GM18511 (cell line): Measurements from ENCODE around the gene DLG1.
"Not testable (repeated sequence)": the region's sequence is repeated elsewhere in the genome, so short reads cannot be mapped to it uniquely, and the experiment has no call there.

Experiments used
- ATAC-seq: cut with Tn5 transposase; IDR thresholded peaks from one replicate; pipeline ENCODE4 v1.9.1; 2021; ENCODE audit warnings: mild to moderate bottlenecking, moderate library complexity; ENCODE audit not compliant: unreplicated experiment

Gene DLG1

DNA sequence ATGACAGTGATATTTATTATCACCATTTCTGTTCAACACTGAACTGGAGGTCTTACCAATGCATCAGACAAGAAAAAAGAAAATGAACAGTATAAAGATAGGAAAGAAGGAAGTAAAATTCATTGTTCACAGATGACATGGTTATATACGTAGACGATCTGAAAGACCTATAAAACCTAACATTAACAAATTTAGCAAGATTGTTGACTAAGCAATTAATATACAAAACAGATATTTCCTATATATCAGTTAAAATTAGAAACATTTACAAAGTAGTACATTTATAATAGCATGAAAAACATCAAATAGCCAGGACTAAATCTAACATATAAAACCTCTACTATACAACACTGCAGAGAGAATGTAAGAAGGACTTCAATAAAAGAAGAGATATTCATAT lies 176.0 kb downstream of the DLG1 start:
- ATAC-seq: no peak

DNA sequence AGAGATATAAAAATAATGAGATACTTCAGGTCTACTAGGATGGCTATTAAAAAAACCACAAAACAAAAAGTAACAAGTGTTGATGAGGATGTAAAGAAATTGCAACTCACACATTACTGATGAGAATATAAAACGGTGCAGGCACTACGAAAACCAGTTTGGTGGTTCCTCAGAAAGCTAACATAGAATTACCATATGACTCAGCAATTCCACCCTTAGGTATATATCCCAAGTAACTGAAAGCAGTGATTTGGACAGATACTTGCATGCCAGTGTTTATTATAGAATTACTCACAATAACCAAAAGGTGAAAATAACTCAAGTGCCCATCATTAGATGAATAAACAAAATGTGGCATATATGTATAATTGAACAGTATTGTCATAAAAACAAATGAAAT lies 181.3 kb downstream of the DLG1 start:
- ATAC-seq: no peak

DNA sequence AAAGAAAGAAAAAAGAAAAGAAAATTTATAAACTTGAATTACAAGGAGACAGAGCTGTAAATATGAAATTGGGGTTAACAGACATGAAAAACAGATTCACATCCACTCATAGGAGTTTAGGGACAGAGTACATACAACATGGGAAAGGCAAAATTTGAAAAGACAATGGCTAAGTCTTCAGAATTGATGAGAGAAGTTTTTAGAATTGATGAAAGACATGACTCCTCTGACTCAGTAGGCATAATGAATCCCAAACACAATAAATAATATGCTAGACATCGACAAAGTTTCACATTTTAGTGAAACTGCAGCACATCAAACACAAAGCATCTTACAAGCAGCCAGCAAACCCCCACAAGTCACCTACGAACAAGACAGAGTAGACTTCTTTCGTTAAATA lies 184.4 kb downstream of the DLG1 start:
- no peak for ATAC-seq

DNA sequence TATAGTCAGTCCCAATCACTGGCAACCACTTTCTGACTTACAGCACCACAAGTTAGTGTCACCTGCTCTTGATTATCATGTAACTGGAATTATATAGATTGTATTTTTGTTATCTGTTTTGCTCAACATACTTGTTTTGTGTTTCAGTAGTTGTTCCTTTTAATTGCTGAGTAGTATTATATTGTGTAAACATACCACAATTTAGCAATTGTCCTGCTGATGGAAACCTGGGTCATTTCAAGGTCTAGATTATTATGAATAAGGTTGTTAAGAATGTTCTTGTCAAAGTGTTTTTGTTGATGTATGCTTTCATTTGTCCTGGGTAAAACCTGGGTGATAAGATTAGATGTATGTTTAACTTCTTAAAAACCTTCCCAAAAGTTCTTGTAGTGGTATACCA lies 186.7 kb downstream of the DLG1 start:
- ATAC-seq: no peak

DNA sequence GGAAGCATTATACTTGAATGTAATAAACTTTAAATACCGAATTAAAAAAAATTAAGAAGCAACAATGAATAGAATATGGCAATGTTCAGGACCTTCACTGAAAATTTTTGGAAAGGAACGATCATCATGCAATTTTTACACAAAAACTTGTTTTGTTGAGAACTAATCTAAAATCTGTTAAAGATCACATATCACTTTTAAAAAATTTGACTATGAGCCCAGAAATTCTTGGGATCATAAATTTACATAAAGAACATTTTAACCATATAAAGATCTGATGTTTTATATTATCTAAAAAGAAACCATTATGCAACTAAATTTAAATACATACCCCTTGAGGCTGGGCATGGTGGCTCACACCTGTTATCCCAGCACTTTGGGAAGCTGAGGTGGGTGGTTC lies 192.6 kb downstream of the DLG1 start:
- ATAC-seq: no peak

DNA sequence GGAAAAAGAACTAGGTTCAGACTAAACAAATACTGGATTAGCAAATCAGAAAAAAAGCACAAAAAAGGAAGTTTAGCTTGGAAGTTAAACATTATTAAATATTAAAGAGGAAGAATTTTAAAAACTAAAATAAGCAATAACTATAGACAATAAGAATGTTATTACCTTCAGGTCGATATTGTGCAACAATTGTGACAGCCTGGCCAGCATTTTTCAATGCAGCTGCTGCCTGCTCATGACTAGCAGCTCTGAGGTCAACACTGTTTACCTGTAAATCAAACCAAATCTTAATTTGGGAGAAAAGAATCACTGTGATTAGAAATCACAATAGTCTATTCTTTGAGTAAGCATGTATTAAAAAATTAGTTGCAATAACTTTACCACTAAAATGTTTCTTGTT lies 193.7 kb downstream of the DLG1 start:
- no peak for ATAC-seq

DNA sequence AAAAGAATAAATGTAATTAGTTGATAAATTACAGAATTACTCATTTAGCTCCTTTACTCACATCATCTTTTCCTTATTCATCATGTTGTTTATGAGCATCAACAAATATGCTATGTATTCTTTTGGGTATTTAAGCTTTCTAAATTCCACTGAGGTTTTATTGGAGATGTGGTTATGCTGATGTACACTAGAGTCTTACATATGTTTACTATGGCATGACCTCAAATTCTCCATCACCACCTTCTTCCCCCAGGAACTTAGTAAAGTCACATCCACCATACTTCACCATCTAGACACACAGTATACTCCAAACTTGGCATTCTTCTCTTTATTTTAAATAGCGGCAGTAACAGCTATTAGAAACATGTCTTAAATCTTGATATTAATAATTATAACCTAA lies 194.6 kb downstream of the DLG1 start:
- no peak for ATAC-seq

DNA sequence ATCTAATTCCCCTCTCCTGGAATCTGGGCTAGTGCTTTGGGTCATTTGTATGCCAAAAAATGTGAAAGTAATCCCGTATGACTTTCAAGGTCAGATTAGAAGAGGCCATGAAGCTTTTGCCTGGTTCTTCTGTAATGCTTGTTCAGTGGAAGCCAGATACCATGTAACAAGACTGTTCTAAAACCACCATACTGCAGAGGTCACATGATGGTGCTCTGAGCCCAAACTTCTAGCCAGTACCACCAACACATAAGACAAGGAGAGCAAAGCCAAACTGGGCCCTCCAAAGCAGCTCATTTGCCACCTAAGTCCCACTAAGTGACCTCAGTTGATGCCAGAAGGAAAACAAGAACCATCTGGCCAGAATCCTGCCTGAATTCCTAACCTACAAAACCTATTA lies 204.5 kb downstream of the DLG1 start:
- ATAC-seq: no peak

DNA sequence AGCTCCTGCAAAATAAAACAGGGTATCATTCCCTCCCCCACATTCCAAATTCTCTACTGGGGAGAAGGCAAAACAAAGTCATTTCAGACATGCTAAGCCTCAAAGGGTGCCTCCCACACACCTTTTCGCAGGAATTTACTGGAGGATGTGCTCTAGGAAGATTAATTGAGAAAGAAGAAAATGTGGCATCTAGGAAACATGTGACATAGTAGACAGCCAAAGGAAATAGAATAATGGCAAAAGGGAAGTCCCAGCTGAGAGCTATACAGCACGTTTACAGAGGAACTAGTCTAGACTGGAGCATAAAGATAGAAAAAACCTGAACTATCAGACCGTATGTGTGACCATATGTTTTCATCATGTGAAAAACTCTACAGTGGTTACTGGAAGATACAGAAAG lies 210.0 kb downstream of the DLG1 start:
- ATAC-seq: no peak

DNA sequence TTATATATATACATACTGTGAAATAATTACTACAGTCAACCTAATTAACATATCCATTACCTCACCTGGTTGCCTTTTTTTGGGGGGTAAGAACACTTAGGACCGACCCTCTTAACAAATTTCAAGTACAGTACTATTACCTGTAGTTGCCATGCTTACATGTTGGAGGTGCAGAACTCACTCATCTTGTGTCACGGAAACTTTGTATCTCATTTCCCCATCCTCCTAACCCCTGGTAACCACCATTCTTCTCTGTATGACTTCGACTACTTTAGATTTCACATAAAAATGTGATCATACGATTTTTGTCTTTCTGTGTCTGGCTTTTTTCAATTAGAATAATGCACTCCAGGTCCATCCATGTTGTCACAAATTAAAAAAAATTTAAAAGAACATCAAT lies 213.3 kb downstream of the DLG1 start:
- ATAC-seq: no peak

DNA sequence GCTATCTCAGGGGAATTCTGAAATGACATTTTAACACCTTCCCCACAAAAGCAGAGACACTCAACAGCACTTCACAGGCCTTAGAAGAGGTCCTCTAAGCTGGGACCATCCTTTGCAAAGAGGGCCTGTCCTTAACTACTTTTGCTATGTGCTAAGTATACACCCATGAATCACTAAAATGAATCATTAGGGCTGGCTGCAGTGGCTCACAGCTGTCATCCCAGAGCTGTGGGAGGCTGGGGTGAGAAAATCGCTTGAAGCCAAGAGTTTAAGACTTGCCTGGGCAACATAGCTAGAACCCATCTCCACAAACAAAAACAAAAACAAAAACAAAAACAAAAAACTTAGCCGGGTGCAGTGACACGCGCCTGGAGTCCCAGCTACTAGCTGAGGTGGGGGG lies 214.9 kb downstream of the DLG1 start:
- no peak for ATAC-seq

DNA sequence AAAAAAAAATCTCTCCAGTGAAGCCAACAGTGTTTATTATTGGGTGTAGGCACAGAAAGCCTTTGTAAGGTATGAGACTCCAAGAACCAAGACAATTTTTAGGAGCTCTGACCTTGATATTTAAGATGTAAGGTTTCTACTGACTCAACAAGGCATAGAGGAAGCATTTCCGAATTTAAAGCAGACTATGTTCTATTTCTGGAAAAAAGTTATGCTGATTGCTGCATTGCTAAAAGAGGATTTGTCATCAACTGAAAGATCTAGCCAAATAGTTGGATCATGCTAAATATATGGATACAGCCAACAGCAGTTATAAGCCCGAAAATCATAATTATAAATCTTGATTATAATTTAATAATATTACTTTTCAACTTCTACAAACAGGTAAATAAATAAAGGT lies 215.5 kb downstream of the DLG1 start:
- no peak for ATAC-seq

DNA sequence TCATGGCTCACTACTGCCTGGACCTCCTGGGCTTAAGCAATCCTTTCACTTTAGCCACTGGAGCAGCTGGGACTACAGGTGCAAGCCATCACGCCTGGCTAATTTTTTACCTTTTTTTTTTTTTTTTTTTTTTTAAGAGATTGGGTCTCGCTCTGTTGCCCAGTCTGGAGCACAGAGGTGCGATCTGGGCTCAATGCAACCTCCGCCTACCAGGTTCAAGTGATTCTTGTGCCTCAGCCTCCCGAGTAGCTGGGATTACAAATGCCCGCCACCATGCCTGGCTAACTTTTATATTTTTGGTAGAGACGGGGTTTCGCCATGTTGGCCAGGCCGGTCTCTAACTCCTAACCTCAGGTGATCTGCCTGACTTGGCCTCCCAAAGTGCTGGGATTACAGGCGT lies 218.1 kb downstream of the DLG1 start:
- no peak for ATAC-seq

DNA sequence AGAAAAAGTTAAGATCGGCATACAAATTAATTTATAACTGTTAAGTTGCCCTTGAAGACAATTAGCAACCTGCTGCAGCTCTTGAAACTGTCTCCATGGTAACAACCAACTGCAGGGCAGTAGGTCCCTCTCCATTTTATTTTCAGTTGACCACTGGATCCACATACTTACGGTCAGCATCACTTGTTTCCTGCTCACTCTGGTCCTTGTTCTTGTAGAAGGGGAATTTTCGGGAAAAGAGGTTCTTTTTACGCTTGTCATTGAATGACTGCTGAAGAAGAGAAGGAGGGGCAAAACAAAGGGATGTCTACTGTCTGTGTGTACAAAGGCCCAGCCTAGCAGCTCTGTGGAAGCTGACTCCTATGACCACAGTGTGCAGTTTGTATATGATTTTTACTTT lies 222.0 kb downstream of the DLG1 start:
- no peak for ATAC-seq

DNA sequence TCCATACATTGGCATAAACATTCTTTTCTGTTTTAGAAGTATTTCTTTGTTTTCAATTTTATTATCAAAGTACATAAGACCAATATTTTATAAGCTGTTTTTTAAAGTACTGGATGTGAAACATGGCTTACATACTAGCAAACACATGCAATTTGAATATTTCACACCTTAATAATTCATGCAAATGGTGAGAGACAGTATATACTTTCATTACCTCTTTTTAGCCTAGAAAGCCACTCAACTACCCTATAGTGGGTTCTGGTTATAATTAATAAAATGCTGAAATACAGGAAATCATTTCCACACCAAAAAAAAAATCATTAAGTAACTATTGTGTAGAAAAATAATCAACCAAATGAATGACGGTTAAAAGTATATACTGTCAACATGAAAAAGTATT lies 230.3 kb downstream of the DLG1 start:
- no peak for ATAC-seq

DNA sequence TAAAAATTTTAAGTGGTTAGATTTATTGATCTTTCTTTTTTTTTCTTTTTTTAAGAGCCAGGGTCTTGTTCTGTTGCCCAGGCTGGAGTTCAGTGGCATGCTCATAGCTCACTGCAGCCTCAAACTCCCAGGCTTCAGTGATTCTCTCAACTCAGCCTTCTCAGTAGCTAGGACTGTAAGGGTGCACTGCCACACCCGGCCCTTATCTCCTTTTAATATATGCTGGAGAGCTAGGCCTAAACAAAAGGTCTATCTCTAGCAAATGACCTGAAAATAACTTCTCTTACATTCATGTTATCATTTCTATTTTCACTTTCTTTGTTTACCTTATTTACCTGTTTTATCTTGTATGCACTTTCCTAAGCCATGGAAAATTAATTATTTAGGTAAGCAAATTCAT lies 233.6 kb downstream of the DLG1 start:
- no peak for ATAC-seq

DNA sequence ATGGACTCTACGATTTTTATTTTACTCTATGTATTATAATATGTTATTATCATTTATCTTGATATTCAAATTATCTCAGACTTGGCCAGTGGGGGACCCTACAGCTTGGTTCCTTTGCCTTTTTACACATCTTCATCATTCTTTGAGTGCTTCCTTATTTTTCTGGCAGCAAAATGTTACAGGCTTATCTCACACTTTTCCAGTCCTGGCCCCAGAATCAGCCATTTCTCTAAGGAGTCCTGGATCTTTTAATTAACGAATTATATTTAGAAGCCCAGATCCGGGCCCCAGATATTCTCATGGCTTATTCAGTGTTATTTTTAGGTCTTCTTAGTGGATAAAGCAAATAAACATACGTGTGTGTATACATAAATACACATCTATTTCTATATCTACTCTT lies 236.0 kb downstream of the DLG1 start:
- no peak for ATAC-seq

DNA sequence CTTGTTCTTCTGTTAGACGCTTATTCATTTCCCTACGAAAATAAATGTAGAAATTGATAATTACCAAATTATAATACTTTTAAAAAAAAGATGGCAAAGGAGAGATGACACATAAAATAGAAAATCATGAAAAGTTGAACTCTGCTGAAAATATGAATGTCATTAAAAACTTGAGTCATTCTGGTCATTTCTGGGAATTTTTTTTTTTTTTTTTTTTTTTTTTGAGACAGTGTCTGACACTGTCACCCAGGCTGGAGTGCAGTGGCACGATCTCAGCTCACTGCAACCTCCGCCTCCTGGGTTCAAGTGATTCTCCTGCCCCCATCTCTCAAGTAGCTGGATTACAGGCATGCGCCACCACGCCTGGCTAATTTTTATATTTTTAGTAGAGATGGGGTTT lies 246.8 kb downstream of the DLG1 start:
- not testable (repeated sequence) for ATAC-seq

DNA sequence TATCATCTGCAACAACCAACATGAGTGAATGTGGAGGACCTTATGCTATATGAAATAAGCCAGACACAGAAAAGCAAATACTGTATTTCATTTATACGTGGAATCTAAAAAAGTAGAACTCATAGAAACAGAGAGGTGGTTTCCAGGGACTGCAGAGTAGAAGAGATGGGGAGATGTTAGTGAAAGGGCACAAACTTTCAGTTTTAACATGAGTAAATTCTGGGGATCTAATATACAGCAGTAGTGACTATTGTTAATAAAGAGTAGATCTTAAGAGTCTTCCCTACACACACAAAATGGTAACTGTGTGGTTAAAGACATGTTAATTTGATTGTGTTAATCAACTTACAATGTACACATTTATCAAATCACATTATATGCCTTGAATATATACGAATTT lies 247.9 kb downstream of the DLG1 start:
- no peak for ATAC-seq

DNA sequence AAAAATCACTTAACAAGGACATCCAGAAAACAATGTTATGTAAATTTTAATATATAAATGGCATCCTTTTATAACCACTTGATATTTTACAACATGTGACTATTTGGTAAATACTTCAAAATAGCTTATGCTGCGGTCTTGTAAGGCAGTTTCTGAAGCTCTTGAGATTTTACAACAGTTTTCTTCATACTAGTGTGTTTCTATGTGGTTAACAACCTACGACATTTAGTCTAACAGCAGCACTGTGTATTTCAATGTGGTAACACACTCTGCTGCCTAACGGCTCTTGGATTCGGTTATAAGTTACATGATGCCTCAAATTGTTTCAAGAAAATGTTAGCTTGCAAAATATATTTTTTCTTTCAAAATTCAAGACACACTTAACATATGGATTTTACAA lies 255.9 kb downstream of the DLG1 start:
- ATAC-seq: no peak

DNA sequence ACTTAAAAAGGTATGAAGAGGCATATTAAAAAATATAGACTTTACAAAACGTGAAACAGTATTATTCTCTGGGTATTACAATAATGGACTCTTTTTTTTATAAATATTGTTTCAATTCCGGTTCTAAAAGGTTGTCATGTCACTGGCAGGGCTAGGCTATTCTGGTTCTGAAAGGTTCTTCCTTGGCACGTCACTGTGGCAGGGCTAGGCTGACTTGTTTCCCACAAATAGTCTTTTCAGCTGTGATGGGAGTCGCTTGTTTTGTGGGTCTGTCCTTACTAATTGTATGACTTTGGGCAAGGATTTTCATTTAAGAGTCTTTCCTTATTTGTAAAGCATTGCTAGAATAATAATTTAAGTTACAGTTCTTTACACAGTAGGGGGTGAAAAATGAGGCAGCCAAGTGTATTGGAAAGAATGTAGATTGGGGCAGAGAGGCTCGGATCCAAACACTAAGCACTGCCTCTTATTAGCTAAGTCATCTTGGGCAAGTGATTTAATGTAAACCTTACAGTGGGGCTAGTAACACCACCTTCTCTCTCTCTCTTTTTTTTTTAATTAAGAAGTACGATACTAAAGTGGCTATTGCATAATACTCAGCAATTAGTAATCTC lies 256.4 kb downstream of the DLG1 start:
- ATAC-seq: no peak

DNA sequence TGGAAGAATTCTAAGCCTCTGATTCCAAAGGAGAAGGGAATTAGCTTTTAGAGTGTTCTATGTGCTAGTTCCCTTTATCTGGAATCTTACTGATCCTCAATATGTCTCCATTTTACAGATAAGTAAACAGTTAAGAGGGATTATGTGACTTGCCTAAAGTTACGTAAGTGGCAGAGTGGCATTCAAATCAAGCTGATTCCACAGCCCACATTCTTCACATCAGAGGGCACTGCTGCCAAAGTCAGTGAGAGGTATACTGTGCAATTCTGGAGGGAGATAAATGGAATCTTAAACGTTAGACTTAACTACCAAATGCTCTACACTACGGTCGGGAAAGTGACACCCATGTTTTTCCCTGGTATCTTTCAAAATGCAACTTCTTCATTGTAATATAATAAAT lies 257.8 kb downstream of the DLG1 start:
- ATAC-seq: no peak

DNA sequence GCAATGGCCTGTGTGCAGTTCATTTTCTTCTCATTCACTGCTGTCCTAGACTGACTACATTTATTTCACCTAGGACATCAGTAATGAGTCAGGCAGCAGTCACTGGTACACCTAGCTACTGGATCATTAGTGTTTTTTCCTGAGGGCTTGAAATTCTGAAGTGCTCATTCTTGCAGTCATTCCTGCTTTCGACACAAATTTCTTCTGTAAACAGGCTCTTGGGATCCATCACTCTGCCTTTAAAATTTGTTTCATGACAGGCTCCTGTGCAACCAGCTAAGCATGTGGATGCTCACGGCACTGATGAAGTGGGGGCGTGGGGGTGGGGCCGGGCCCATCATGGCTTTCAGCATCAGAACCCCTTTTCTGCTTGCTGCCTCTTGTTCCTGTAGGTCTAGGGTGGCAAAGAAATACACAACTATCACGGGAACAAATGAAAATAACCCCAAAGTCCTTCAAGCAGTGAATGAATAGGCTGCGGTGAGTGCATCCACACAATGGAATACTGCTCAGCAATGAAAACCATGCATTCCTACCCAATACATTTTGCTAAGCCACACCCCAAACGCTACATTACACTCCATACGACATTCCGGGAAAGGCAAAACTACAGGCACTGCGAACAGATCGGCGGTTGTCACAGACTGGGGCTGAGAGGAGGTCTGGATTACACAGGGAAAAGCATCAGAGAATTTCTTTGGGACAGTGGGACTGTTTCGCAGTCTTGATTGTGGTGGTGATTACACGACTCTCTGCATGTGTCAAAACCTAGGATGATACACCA lies 259.5 kb downstream of the DLG1 start:
- ATAC-seq: no peak
